GM12878 (cell line): ENCODE data around the gene HSD17B1. TPM values are rescaled to one million over a fixed set of nuclear protein-coding genes. Genes with fewer than 3 reads are reported as not detected.
A peak's percentile ranks its signal among the peaks of the same experiment; 100 is the strongest.

Experiments used
- ATAC-seq: fragments of 200-7000 bp; cut with Tn5 transposase; 3 replicates; pipeline ENCODE4 v1.9.1; 2020; ENCODE audit warnings: mild to moderate bottlenecking, moderate library complexity
- BruUV-seq: library from RNA; stranded (reverse); fragments of 400-500 nt; replicated peaks from 2 replicates; lab custom pipeline; 2021; lab: Mats Ljungman, UMichigan
- CTCF ChIA-PET: fragments of 300-600 bp; sonication (Branson Sonifier 250); formaldehyde crosslinking; extraction: SDS; loops from one replicate; lab custom pipeline; 2021; ENCODE audit warnings: inconsistent platforms; lab: Yijun Ruan, JAX
- POLR2A ChIA-PET: fragments of 350-600 bp; formaldehyde crosslinking; extraction: SDS; loops from one replicate; lab custom pipeline; 2021; ENCODE audit warnings: inconsistent platforms; lab: Charles Lee
- RAD21 ChIA-PET: fragments of 300-600 bp; sonication (Branson Sonifier 250); formaldehyde crosslinking; loops from one replicate; lab custom pipeline; 2023; ENCODE audit warnings: antibody characterized with exemption; ENCODE audit not compliant: unreplicated experiment; lab: Charles Lee
- SMC1A ChIA-PET: fragments of 300-600 bp; sonication (Branson Sonifier 250); formaldehyde crosslinking; loops from one replicate; lab custom pipeline; 2023; ENCODE audit not compliant: unreplicated experiment, uncharacterized antibody; lab: Charles Lee
- DNase-seq: peaks from one replicate; pipeline ENCODE4 v3.0.0-alpha.2; 2011; ENCODE audit warnings: low read depth, low spot score
- FAIRE-seq: peaks from 3 replicates; lab custom pipeline; 2011; peaks lifted over from hg19 to GRCh38; lab: Jason Lieb, UNC
- H2AFZ ChIP-seq: 2 replicates; pipeline ENCODE4 v1.6.0; 2011; ENCODE audit warnings: low read depth, low read length, control low read depth; ENCODE audit not compliant: control insufficient read depth
- H3K27ac ChIP-seq: 2 replicates; pipeline ENCODE4 v1.5.1; 2011; ENCODE audit warnings: control low read depth; ENCODE audit not compliant: control insufficient read depth, insufficient read depth
- H3K27me3 ChIP-seq, 2 experiments: replicated peaks in 1 of 2; 2 replicates each; pipeline versions ENCODE4 v1.6.0 to v1.6.1; 2011; ENCODE audit warnings: low read length in 1 of 2; ENCODE audit not compliant: control insufficient read depth in 2 of 2, insufficient read depth in 2 of 2
- H3K36me3 ChIP-seq, 2 experiments: 2 replicates each; pipeline ENCODE4 v1.5.1; 2011; ENCODE audit warnings: low read length in 1 of 2; ENCODE audit not compliant: control insufficient read depth in 2 of 2, insufficient read depth in 2 of 2
- H3K4me1 ChIP-seq: 2 replicates; pipeline ENCODE4 v1.6.1; 2011; ENCODE audit warnings: mild to moderate bottlenecking, low read length, moderate library complexity, mixed read lengths; ENCODE audit not compliant: control insufficient read depth, insufficient read depth
- H3K4me2 ChIP-seq: 2 replicates; pipeline ENCODE4 v1.6.0; 2011; ENCODE audit warnings: control low read depth; ENCODE audit not compliant: control insufficient read depth, insufficient read depth
- H3K4me3 ChIP-seq: fragments of 200-600 bp; sonication (generic); 2 replicates; pipeline ENCODE4 v1.5.1; 2016
- H3K79me2 ChIP-seq: 2 replicates; pipeline ENCODE4 v1.6.0; 2011; ENCODE audit warnings: low read length; ENCODE audit not compliant: control insufficient read depth, insufficient read depth
- H3K9ac ChIP-seq: 2 replicates; pipeline ENCODE4 v1.8.0; 2011; ENCODE audit warnings: low read length, control low read depth, mixed read lengths; ENCODE audit not compliant: control insufficient read depth, insufficient read depth
- H3K9me3 ChIP-seq: replicated peaks from 3 replicates; pipeline ENCODE4 v1.5.1; 2011; ENCODE audit warnings: mild to moderate bottlenecking, low read length; ENCODE audit not compliant: control insufficient read depth, insufficient read depth
- H4K20me1 ChIP-seq: 2 replicates; pipeline ENCODE4 v1.6.0; 2011; ENCODE audit not compliant: control insufficient read depth, insufficient read depth
- ASH2L ChIP-seq: fragments of 300-600, 200-600 bp; sonication (generic); IDR thresholded peaks from 2 replicates; pipeline ENCODE4 v1.6.1; 2017; ENCODE audit warnings: low read depth, mild to moderate bottlenecking, borderline replicate concordance
- CREB1 ChIP-seq: IDR thresholded peaks from 2 replicates; pipeline ENCODE4 v1.6.1; 2012; ENCODE audit warnings: low read depth, mild to moderate bottlenecking, inconsistent platforms
- ESRRA ChIP-seq: IDR thresholded peaks from 2 replicates; pipeline ENCODE4 v1.6.1; 2012; ENCODE audit warnings: mild to moderate bottlenecking, low read length, improper control_type of control experiment
- FOS ChIP-seq: IDR thresholded peaks from 3 replicates; pipeline ENCODE4 v1.6.1; 2011; ENCODE audit warnings: borderline replicate concordance; ENCODE audit not compliant: insufficient read length; ENCODE audit errors: extremely low read depth
- GATAD2B ChIP-seq: fragments of 450-650 bp; conservative IDR thresholded peaks from 2 replicates; pipeline ENCODE4 v1.6.1; 2017; ENCODE audit warnings: low read depth, mild to moderate bottlenecking, moderate library complexity
- IRF3 ChIP-seq: fragments of 450-650 bp; IDR thresholded peaks from 2 replicates; pipeline ENCODE4 v1.6.1; 2014; ENCODE audit warnings: mild to moderate bottlenecking
- MLLT1 ChIP-seq: fragments of 450-650 bp; IDR thresholded peaks from 2 replicates; pipeline ENCODE4 v1.6.1; 2016; ENCODE audit warnings: mild to moderate bottlenecking
- NBN ChIP-seq: fragments of 450-650 bp; IDR thresholded peaks from 2 replicates; pipeline ENCODE4 v1.6.1; 2016
- NRF1 ChIP-seq: conservative IDR thresholded peaks from 2 replicates; pipeline ENCODE4 v1.6.1; 2011; ENCODE audit warnings: mild to moderate bottlenecking, low read depth, low read length, improper control_type of control experiment
- SRF ChIP-seq, 2 experiments: IDR thresholded peaks; 2 replicates each; pipeline ENCODE4 v1.6.1; 2011; ENCODE audit warnings: low read depth in 2 of 2, low read length in 2 of 2, mild to moderate bottlenecking in 1 of 2, moderate library complexity in 1 of 2
- USF2 ChIP-seq: IDR thresholded peaks from 2 replicates; pipeline ENCODE4 v1.6.1; 2011; ENCODE audit warnings: low read depth, low read length, improper control_type of control experiment, borderline replicate concordance
- WGBS: methylation state at CpG from one replicate; pipeline ENCODE4 v1.1.6; 2016; ENCODE audit warnings: low lambda C conversion rate; ENCODE audit not compliant: insufficient replicate concordance, insufficient coverage; ENCODE audit errors: missing lambda C conversion rate; 5-methylcytosine and 5-hydroxymethylcytosine counted together
- in situ Hi-C: fragments of 300-500 bp; cut with MboI; formaldehyde crosslinking; loops from 9 replicates; pipeline ENCODE4 v1.14.3; 2018; ENCODE audit warnings: mixed read lengths
- intact Hi-C: fragments of 100-400 bp; cut with micrococcal nuclease; formaldehyde crosslinking; loops from one replicate; pipeline ENCODE4 v1.14.2; 2022; ENCODE audit not compliant: unreplicated experiment
- polyA plus RNA-seq, 11 experiments: library from polyadenylated mRNA; depleted of rRNA in 4 of 11; unstranded in 6 of 11; stranded (reverse) in 5 of 11; fragments of >200 nt; fragmentation: Nextera tagmentation in 4 of 11; fragmentation: Illumina TruSeq in 1 of 11; extraction: Ambion mirVana in 4 of 11; extraction: Trizol in 1 of 11; gene quantifications; 1 replicate in 1 of 11; 2 replicates in 10 of 11; pipeline versions ENCODE4 v1.2.1 to v1.2.3, GENCODE V29; 2011 to 2016; ENCODE audit warnings: inconsistent platforms in 2 of 11, missing spikeins in 2 of 11, low read depth in 1 of 11
- total RNA-seq, 4 experiments: library from RNA; depleted of rRNA in 3 of 4; stranded (reverse); fragments of >200 nt in 3 of 4; fragmentation: Illumina TruSeq in 1 of 4; extraction: Trizol in 1 of 4; gene quantifications; 2 replicates each; pipeline versions ENCODE4 v1.2.1 to v1.2.3, GENCODE V29; 2013 to 2021

The HSD17B1 gene
- total and polyA plus RNA-seq, 10 of the 15 experiments (the other 5 are each of a cell fraction or from before 2014, with no cell fraction given), result 0.15 to 1.1 (median 0.42) TPM

GRCh38 chr17:42563950-42564349 lies 11.2 kb downstream of the HSD17B1 start:
- 72% methylated on average over 9 of the region's 9 CpGs for WGBS
- BruUV-seq, result no TSS peak
- DNase-seq (no peak), FAIRE-seq (no peak), ATAC-seq (no peak)
- ChIA-PET POLR2A (interaction anchor here (1.9 kb wide), 1 partner anchor 112 kb away, joined by 4 read pairs; the partner anchor contains the start of gene PLEKHH3), CTCF (interaction anchor here (1.3 to 1.4 kb wide), 2 partner anchors 14 to 15 kb away, joined by 5 to 6 read pairs; partner anchors contain the start of gene PSMC3IP), SMC1A (no interaction called here), RAD21 (interaction anchor here (0.8 to 1.4 kb wide), 3 partner anchors 9 to 117 kb away, joined by 3 read pairs; partner anchors contain the start of gene CCR10)
- intact Hi-C loops (no loop called here), in situ Hi-C loops (no loop called here)
- Histone ChIP-seq H3K4me2 (peak overlapping the region; percentile 100), H3K9ac (peak overlapping the region; percentile 98; the same call in 1 of the 2 replicates), H2AFZ (no peak overlapping the region), H3K36me3 (peaks cover 19% of the 10 kb centered on the region in 2 experiments; a peak in 3 of 4 replicates), H4K20me1 (no peaks in the 10 kb centered on the region), H3K79me2 (peaks cover 50% of the 10 kb centered on the region), H3K4me3 (peak overlapping the region; percentile 76), H3K4me1 (peaks cover 24% of the 10 kb centered on the region), H3K27me3 (no peaks in the 10 kb centered on the region), H3K27ac (peak overlapping the region; percentile 93; the same call in 1 of the 2 replicates), H3K9me3 (no peaks in the 10 kb centered on the region)
- TF ChIP-seq CREB1 (no peak), ESRRA (no peak), USF2 (no peak), FOS (no peak), MLLT1 (no peak), IRF3 (no peak), ASH2L (no peak), SRF (IDR thresholded peaks at IDR 0.05; ENCODE audit: low read depth in 2 of 2, low read length in 2 of 2) (no peak), GATAD2B (no peak), NBN (no peak), NRF1 (no peak)
